ENCODE measurements around the gene RIPK1. TPM values are rescaled to one million over a fixed set of nuclear protein-coding genes. Genes with fewer than 3 reads are reported as not detected.

The RIPK1 gene
- total and polyA plus RNA-seq, 9 of the 15 experiments (the other 6 are each of a cell fraction or from before 2014, with no cell fraction given) = 3.8 to 24.9 (median 17.7) TPM

DNA sequence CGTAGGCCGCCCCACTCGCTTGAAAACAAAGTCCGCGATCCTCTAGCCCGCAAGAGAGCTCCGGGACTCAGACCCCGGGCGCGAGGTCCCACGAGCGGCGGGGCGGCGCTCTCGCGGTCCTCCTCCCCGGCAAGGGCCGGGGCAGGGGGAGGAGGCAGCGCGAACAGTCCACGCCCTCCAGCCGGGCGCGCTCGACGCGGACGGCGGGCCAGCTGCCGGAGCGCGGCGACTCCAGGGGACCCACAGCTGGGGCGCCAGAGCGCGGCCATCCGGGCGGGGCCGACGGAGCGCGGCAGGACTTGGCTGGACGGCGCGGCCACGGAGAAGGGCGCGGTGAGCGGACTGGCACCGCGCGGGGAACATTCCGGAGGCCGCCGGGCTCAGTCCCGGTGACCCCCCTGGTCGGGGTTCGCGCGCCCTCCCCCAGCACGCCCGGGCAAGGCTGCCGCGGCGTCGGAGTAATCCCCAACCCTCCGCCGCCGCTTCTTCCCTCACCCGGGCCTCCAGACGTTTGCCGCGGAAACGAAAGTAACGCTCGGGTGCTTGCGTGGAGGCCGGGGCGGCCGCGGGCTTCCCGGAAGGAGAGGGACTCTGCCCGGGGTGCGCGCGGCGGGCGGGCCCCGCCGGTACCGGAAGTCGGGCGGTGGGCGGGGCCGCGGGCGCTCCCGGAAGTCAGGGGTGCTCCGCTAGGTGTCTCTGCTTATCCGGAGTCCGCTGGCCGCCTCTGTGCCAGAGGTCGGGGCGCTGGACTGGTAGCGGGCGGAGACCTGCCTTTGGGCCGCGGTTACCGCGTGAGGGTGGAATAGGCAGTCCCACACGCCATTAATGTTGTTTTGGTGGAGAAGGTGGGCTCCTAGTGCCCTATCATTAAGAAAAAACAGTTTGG, at the start of gene RIPK1 (continued):
- TF ChIP-seq ZNF639 (CRISPR knock-in tag; conservative IDR thresholded peaks at IDR 0.05 in 1 of 2, IDR thresholded peaks at IDR 0.05 in 1 of 2) = peak in 1 of 2 experiments; percentile 100; a peak in 2 of 4 replicates
- TF ChIP-seq ZC3H8 (IDR thresholded peaks at IDR 0.05) = no peak
- 0 out of 2 replicates have a peak, but pooled peaks have one; percentile 8 for TF ChIP-seq ZNF324 (CRISPR knock-in tag; IDR thresholded peaks at IDR 0.05)
- TF ChIP-seq BMI1 (IDR thresholded peaks at IDR 0.05; ENCODE audit: low read length) = no peak
- peak; percentile 71 for TF ChIP-seq SIN3B (IDR thresholded peaks at IDR 0.05; ENCODE audit: low read depth)
- TF ChIP-seq TRIM25 (IDR thresholded peaks at IDR 0.05; ENCODE audit: borderline replicate concordance) = no peak
- TF ChIP-seq GATAD2B (IDR thresholded peaks at IDR 0.05; ENCODE audit: borderline replicate concordance) = peak; percentile 96
- no peak for TF ChIP-seq ZNF780A (CRISPR knock-in tag; IDR thresholded peaks at IDR 0.05)
- TF ChIP-seq TEAD2 (tag; IDR thresholded peaks at IDR 0.05) = no peak
- TF ChIP-seq IFI16 (CRISPR knock-in tag; IDR thresholded peaks at IDR 0.05) = no peak
- peak; percentile 94 for TF ChIP-seq ELF2 (CRISPR knock-in tag; IDR thresholded peaks at IDR 0.05)
- no peak for TF ChIP-seq PCBP2 (IDR thresholded peaks at IDR 0.05; ENCODE audit: low read depth, low read length, poor library complexity, severe bottlenecking)
- peak; percentile 53; the same call in 1 of the 2 replicates for TF ChIP-seq CHD2 (IDR thresholded peaks at IDR 0.05; ENCODE audit: low read depth, low read length)
- peak; percentile 51 for TF ChIP-seq EP300 (IDR thresholded peaks at IDR 0.05; ENCODE audit: low read length)
- TF ChIP-seq SETDB1 (IDR thresholded peaks at IDR 0.05; ENCODE audit: low read length) = peak; percentile 60
- TF ChIP-seq ZNF263 (CRISPR knock-in tag; IDR thresholded peaks at IDR 0.05; ENCODE audit: borderline replicate concordance) = peak; percentile 91
- no peak for TF ChIP-seq MCM3 (IDR thresholded peaks at IDR 0.05)
- peak; percentile 100 for TF ChIP-seq ELF1 (tag; IDR thresholded peaks at IDR 0.05)
- TF ChIP-seq HMG20B (CRISPR knock-in tag; IDR thresholded peaks at IDR 0.05) = no peak
- no peak for TF ChIP-seq TRIM28 (IDR thresholded peaks at IDR 0.05)
- peak; percentile 74; the same call in 1 of the 2 replicates for TF ChIP-seq ZBTB1 (CRISPR knock-in tag; IDR thresholded peaks at IDR 0.05; ENCODE audit: borderline replicate concordance, low read depth)
- no peak for TF ChIP-seq KAT8 (IDR thresholded peaks at IDR 0.05; ENCODE audit: low read depth)
